GM19023 (cell line): ENCODE results near the gene AK3.
A peak's percentile ranks its signal among the peaks of the same experiment; 100 is the strongest.
"Not testable (repeated sequence)": the region's sequence is repeated elsewhere in the genome, so short reads cannot be mapped to it uniquely, and the experiment has no call there.

Experiments used
- ATAC-seq: cut with Tn5 transposase; IDR thresholded peaks from one replicate; pipeline ENCODE4 v1.9.1; 2021; ENCODE audit warnings: mild to moderate bottlenecking, moderate library complexity; ENCODE audit not compliant: unreplicated experiment

Gene AK3

DNA sequence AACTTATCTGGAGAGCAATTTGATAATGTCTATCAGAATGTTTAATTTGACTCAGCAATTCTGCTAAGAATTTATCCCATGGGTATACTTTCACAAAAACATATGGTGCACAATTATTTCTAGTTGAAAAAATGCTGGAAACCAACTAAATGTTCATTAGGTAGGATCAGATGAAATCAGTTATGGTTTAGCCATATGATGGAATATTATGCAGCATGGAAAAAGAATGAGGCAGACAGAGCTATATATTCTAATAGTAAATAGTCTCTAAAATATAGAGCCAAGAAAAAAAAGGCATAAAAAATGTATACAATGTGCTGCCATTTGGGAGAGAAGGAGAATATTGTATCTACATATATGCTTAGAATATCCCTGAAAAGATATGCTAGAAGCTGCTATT is 71.1 kb downstream of the AK3 start:
- no peak for ATAC-seq

DNA sequence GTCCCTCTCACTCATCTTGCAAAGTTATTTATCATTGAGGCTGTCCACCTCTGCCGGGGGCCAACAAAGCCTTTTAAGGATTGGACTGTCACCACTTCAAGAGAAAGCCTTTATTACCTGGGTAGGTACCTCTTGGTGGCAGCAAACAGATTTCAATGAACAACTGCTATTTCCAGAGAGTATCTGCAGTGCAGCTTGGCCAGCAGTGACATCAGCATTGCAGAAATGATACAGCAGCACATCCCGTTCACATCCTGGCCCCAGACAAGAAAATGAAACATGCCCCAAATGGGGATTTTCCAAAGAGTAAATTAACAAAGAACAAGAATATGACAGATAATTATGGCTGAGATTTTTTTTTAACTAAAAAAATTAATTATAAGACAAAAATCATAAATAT is 72.4 kb downstream of the AK3 start:
- no peak for ATAC-seq

DNA sequence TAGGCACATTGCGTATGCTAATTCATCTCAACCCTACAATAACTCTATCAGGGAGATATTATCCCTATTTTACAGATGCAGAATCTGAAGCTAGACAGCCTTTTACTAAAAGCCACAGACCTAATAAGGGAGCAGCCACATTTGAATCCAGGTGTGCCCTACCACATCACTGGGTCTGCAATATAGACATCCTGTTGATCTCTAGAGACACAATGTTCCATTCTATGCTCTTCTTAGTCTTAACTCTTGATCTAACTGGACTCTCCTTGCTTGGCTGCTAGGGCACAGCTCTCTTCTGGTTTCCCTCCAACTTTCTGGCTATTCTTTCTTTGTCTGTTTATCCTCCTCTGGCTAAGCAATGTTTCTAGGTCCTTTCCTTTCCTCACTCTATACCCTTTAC is 73.3 kb downstream of the AK3 start:
- ATAC-seq: no peak

- ATAC-seq: no peak
Observed at GRCh38 chr9:4666042-4666699, 74.8 kb downstream of the AK3 start, which contains the start of gene SPATA6L. SPATA6L (minus strand) TSS chr9:4666480; CDS start chr9:4666250, 230 bp downstream.

DNA sequence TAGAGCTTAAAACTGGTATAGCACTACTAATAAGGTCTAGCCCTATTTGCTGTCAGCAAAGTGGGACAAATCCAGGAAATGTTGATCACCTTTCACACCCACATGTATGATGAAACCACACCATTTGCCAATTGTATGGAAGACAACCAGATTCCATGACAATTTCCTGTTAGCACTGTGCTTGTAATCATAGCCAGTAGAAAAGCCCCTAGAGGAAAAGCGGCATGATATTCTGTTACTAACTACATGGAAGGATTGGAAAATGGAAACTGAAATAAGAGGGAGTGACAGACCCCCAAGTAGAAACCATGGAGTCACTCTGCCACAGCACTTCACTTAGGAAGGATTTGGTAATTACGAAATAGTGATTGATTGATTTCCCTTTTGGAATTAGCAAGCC is 75.6 kb downstream of the AK3 start:
- ATAC-seq: no peak

DNA sequence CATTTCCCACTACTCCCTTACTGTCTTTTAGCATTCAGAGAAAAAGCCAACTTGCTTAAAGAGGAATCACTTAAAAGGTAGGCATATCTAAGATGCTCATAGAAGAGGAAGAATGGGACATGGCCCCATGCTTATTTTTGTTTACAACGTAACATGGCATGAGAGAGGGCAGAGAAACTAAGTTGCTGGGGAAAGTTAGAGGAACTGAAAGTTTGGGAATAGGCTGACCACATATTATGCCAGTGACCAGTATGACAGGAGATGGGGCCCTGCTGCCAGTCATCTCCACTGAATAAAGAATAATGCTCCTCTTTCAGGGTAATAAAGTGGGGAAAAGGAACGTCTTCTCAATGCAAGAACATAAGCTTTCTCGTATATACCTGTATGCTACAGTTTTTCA is 77.0 kb downstream of the AK3 start:
- no peak for ATAC-seq

- no peak for ATAC-seq
Observed at GRCh38 chr9:4662989-4663792, 77.8 kb downstream of the AK3 start.

GRCh38 chr9:4662108-4662988 is 78.7 kb downstream of the AK3 start, which contains the start of gene PLPP6:
PLPP6 (plus strand) TSS chr9:4662294; CDS start chr9:4662376, 82 bp downstream.
- ATAC-seq: peak; percentile 86

- no peak for ATAC-seq
Observed at GRCh38 chr9:4661611-4662010, 79.4 kb downstream of the AK3 start.

DNA sequence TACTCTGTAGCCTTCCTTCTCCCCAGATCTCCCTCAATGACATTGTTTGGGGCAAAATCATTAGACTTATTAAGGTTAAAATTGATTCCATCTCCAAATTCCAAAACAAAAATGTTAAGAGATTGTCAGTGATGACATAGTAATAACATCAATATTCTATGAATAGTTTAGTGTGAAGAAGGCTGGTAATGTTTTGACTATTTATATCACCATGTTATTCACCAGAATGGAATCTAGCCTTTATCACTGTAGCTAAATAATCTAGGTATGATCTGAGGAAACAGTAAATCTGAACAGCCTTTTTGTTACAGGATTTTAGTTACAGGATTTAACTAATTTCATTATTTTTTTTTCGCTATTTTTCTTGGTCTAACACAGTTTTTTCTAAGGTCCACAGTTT is 79.8 kb downstream of the AK3 start:
- ATAC-seq: no peak

- not testable (repeated sequence) for ATAC-seq
Observed at GRCh38 chr9:4660665-4661064, 80.3 kb downstream of the AK3 start.
